DMS153 treated with DMSO at 0.1 percent for 48 hours (cell line): ENCODE results near the gene TMOD3.
A peak's percentile ranks its signal among the peaks of the same experiment; 100 is the strongest.

ENCODE experiments used
- DNase-seq: peaks from one replicate; lab custom pipeline; 2025; ENCODE audit not compliant: unreplicated experiment; lab: John Stamatoyannopoulos, UW

TMOD3 gene

DNA sequence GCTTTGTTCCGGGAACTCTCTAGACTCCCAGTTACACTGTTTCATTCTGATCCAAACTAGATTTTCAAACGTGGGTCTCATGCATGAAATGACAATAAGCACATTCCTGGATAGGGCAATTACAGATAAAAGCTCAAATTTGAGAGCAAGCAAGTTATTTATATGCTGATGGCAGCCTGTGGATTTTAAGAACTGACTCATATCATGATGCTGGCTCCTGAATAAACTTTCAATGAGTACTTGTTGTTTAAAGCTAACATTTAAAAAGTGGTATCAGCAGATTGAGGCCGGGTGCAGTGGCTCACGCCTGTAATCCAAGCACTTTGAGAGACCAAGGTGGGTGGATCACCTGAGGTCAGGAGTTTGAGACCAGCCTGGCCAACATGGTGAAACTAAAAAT, 75.5 kb downstream of the TMOD3 start:
- DNase-seq = no peak

DNA sequence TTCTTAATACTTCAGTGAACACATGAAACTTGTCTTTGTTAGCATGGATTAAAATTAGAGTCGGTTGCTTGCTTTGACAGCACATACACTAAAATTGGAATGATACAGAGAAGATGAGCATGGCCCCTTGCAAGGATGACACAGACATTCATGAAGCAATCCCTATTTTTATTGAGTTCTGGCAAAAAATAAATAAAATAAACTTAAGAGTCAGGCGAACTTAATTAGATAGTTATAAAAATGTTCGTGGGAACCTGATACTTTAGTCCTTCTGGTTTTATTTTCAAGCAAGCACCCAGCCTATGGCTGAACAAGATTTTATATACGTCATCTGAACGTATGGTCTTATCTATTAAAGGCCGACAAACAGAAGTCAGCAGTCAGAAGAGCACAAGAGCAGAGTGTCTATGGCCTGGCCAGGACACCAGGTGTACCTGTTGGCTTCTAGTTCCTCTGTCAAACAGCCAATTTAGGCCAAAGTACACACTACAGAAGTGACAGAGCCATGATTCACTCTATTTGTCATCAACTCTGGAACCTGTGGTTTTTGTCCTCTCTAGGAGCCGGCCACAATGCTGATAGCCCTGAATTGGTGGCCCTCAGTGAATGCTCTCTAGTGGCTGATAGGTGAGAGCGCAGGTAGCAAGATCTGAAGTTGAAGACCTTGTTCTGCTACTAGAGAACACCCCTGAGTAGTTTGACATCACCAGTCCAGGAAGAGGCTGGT, 77.8 kb downstream of the TMOD3 start:
- DNase-seq = peak; percentile 10

DNA sequence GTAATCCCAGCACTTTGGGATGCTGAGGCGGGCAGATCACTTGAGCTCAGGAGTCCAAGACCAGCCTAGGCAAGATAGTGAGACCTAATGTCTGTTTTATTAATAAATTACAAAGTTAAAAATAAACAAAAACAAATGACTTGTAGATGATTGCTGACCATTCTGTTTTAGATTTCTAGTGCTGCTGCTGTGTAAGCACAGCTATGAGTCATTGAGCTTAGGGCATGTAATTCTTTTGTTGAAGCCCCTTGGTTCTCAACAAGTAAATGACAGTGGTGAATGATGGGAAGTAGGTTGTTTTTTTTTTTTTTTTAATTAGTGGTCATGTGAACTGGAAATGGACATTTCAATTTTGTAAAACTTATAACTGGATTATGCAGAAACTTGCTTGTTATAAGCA, 78.9 kb downstream of the TMOD3 start:
- no peak for DNase-seq

DNA sequence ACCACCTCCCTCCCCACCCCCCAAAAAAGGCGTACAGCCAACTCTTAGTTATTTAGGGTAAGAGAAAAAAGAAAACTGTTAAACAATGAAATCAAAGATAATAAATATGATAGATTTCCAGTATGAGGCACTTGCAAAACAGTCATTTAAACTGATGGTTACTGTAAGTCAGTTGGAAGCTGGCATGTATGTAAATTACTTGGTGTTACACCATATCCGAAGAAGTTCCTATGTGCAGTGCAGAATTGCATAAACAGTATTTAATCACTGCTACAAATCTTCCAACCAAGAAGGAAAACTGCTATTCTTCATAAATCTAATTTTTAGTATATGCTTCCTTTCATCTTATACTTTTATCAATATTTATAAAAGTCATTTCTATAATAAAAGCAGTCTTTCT, 80.1 kb downstream of the TMOD3 start:
- no peak for DNase-seq

DNA sequence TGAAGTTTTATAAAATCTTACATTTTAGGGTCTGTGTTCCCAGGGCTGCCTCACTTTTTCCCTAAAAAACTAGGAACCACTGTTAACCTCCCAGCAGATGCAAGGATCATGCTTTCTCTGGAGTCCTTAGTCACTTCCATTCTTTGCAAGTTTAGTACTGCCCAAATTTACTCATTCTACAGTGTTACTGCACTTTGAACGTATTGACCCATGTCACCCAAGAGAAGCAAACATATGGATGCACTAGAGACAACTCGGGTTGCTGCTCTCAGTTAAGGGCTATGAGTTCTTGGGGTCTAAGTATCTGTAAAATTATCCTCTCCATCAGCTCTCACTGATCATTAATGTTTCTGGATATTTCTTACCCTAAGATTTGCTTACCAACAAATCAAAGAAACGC, 83.1 kb downstream of the TMOD3 start:
- no peak for DNase-seq

DNA sequence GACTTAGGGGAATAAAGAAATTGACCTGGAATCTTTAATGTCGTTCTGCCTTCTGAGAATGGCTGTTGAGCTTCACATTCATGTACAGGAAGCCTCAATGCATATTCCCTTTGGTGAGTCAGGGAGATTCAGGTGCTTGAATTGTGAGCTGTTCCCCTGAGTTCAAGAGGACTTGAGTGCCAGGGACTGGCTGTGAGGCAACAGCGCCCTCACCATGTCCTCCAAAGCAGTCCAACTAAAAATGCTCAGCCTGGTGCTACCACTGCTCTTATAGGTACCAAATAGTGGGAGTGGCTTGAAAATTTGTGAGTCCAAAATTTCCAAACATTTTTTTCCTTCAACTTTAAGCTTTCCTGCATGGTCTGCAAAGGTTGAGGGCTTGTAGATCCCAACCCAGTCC, 88.0 kb downstream of the TMOD3 start:
- DNase-seq = peak; percentile 0

DNA sequence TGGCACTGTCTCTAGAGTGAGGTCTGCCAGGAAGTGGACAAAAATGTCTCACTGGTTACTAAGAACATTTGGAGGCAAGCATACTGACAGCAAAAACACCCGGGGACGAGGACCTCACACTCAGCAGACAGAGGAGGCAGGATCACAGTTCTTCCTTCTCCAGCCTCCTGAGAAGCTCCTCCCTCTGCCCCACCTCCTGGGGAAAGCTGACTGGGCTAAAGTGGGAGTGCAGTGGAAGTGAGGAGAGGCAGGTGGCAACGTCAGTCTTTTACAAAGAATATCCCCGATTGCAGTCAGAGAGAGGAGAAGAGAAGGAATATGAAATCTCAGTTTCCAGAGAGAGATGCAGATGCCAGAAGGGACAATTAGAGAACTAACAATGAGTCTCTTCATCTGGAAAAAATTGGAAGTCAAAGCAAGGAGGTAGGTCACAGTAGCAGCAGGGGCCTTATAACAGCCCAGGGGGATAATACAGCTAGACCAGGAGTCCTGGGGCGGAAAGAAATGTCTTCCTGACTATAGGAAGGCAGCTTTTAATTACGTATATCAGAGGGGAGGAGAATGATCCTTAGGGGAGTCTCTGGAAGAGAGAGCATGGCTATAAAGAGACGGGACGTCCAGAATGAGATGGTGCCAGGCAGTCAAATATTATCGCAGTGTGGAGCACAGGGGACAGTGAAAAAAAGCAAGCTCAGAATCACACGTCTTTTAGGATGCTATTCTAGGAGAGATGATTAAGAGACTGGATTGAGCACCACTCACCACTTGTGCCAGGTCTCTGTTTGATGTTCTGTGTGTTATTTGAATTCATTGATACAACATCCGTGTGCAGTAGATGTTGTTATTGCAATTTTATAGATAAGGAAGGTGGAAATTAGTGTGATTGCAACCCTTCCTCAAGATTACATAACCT, 95.0 kb downstream of the TMOD3 start:
- no peak for DNase-seq

DNA sequence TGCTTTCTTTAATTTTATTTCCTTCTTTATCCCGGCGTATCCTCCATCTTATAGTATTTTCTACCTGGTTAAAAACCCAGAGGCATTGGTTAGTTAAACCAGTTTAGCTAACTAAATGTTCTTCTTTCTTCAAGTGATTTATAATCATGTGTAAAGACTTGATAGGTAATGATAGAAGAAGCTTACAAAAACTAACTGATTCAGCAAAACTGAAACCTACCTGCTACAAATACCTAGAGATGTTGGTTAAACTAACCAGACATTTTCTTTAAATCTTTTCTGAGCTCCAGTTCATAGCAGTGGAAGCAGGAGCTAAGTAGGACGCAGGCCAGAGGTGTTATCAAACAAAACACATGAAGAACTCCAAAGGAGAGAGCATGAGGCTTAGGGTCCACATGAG, 97.4 kb downstream of the TMOD3 start:
- DNase-seq = no peak

DNA sequence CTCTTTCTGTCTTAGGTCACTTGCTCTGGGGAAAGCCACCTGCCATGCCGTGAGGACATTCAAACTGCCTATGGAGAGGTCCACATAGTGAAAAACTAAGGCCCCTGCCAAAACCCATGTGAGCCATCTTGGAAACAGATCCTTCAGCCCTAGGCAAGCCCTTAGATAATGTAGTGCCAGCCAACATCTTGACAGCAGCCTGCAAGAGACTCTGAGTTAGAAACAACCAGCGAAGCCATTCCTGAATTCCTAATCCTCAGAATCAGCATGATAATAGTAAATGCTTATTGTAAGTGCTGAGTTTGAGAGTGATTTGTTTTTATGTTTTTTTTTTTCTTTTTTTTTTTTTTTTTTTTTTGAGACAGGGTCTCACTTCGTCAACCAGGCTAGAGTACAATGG, 101.6 kb downstream of the TMOD3 start:
- no peak for DNase-seq

DNA sequence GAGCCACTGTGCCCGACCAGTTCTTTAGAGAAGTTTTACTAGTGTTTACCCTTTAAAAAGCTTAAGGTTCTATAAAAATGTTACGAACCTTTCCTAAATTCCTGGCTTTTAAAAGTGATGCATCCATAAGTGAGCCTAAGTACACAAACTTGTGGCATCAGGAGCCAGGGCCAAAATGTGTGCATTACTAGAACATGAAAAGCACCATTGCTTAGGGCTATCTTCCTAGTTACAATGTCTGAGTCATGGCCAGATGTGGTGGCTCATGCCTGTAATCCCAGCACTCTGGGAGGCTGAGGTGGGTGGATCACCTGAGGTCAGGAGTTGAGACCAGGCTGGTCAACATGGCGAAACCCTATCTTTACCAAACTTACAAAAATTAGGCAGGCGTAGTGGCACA, 102.2 kb downstream of the TMOD3 start:
- no peak for DNase-seq

DNA sequence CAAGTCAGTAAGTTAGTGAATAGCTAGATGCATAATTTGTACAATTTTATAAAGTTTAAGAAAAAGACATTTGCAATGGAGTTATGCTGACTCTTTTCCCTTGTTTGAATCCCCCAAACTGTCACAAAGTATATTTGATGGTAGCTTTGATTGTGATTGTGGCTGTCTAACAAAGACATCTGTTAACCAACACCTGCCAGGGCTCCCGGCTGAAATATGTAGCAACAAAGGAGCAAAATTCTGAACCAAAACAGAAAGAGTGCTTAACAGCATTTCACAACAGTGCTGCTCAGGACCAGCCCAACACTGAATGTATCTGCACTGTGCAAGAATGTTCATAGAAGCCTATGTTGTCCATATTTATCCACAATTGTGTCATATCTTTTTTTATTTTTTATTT, 102.7 kb downstream of the TMOD3 start:
- no peak for DNase-seq

DNA sequence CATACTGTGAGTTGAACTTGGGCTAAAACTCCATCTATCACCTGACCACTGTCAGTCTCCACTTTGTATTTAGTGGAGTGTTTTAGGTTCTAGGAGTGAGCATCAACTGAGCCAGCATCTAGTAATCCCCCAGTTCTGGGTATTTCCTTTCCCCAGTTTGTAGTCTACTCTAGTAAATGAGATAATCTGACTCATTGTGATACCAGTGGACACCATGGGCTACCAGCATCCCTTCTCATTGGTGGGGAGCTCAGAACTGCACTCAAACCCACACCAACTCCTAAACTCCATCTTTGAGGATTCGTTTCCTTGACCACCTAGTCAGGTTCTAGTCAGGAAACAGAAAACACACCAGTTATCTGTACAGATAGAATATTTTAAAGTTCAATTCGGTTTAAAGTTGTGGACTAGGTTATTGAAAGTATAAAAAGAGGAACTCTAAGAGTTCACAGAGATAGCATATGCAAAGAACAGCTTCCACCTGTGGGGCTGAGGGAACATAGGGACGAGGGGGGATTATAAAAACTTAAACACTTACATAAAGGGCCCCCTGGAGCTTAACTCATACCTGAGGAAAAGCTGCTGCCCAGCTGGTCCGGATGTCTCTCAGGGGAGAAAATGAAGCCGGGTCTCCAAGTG, 106.1 kb downstream of the TMOD3 start:
- no peak for DNase-seq

DNA sequence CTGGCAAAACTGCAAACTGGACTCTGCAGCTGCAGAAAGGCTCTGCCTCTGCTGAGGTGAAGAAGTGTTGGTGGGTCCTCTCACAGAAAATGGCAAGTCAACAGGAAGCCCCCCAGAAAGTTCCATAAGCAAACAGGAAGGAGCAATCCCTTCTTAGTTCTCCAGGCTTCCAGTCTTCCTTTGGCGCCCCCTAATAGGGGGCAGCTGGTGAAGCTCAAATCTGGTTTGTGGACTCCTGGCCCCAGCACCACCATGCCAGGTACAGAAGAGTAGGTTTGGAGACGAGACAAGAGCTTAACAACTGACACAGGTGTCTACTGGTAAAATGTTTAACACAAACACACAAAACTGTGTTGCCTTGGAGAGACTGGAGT, 106.6 kb downstream of the TMOD3 start:
- no peak for DNase-seq

DNA sequence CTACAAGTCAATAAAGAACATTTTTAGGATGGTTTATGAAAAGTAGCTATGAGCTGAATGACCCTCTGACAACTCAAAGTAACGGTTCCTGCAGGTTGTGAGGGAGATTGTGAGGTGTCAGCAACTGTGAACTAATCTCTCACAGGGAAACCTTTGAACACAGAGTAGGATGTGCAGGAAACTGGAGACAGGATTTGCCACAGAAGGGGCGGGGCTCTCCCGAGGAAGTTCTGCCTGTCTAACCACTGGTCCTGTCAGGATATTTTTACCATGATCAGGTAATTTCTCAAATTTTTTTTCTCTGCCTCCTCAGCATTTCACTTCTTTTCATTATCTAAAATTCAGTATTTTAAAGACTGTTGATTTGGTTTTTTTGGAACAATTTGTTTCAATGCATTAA, 108.8 kb downstream of the TMOD3 start:
- DNase-seq = no peak

DNA sequence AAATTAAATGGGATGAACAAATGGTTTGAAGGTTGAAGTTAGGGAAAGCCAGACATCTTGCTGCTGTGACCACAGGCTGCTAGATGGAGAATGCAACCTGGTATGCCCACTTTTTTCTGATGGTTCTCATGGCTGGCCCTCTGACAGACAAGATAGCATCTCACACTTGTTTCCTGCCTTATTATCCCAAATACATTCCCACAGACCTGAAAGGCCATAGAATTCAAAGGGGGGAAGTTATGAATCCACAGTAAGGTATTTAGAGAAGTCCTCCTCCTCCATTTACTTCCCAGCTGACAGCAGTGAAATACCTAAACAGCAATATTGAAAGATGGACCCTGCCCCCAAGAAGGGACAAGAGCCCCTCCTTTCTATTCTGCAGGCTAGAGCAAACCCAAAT, 109.8 kb downstream of the TMOD3 start:
- DNase-seq = no peak

DNA sequence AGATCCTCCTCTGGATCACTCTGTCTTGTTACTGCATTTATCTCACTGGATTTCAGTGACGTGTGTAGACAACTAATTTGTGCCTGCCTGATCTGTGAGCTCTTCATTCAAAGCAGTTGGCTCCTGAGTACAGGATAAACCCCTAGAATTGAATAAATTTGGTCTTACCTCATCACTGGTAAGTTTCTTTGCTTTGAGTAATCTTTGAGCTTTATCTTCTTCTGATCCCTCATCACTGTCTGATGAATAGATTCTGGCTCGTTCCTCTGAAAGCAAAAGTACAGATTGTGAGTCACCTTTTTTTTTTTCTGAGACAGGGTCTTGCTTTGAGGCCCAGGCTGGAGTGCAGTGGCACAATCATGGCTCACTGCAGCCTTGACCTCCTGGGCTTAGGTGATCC, 117.7 kb downstream of the TMOD3 start:
- DNase-seq = no peak

DNA sequence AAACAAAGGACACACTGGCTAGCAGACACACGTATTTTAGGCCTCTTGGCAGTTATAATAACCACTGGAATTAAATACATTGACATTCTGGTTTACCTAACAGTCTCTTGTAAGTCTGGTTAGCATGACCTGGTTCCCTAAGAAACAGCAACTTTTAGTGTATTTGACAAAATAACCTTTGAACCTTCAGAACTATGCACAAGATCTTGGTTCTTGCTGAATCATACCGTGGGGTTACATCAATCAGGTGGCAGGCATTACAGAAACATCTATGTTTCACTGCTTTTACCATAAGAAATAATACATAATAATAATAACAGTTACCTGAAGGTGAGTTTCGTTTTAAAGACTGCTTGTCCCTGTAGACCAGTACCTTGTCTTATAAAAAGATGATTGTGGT, 123.4 kb downstream of the TMOD3 start:
- DNase-seq = no peak

DNA sequence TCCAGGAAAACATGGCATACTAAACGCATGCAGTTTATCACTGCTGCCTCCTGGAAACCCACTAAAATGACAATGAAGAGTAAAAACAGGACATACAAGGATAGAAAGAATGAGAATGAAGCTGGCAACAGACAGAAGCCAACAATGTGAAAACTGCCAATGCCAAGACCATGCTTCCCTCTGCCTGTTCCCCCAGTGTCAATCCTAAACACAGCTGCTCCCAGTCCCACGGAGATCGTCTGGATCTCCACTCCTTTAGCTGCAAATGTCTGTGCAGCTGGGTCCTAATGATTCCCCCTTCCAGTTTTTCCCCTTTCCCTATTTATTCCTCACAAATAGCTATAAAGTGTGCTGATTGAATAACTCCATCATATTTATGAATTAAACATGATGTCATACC, 126.1 kb downstream of the TMOD3 start:
- DNase-seq = no peak
